HFFc6 (cell line): ENCODE measurements around the gene CBX7. TPM values are rescaled to one million over a fixed set of nuclear protein-coding genes. Genes with fewer than 3 reads are reported as not detected.
A peak's percentile ranks its signal among the peaks of the same experiment; 100 is the strongest.

Experiments
- DNase-seq: peaks from one replicate; pipeline ENCODE4 v3.0.0-alpha.2; 2018
- H3K27ac Mint-ChIP-seq: 2 replicates; pipeline ENCODE4 v1.8.0; 2020; ENCODE audit warnings: mild to moderate bottlenecking, mixed read lengths
- H3K27me3 Mint-ChIP-seq: 2 replicates; pipeline ENCODE4 v1.8.0; 2021; ENCODE audit warnings: mild to moderate bottlenecking, moderate library complexity, mixed read lengths; ENCODE audit not compliant: insufficient read depth
- H3K36me3 Mint-ChIP-seq: 2 replicates; pipeline ENCODE4 v1.8.0; 2021; ENCODE audit warnings: low read depth, mixed read lengths
- H3K4me1 Mint-ChIP-seq: 2 replicates; pipeline ENCODE4 v1.8.0; 2020; ENCODE audit warnings: low read depth, mixed read lengths
- H3K4me3 Mint-ChIP-seq: 2 replicates; pipeline ENCODE4 v1.8.0; 2020; ENCODE audit warnings: mild to moderate bottlenecking, moderate library complexity, mixed read lengths
- H3K9me3 Mint-ChIP-seq: 2 replicates; pipeline ENCODE4 v1.8.0; 2020; ENCODE audit warnings: mild to moderate bottlenecking, mixed read lengths
- total RNA-seq, 6 experiments: library from RNA; stranded (reverse); fragmentation: NEBNext Ultra II Directional; extraction: Animal tissue kit (Norgen Biotek cat#: 25700); gene quantifications; 2 replicates in 1 of 6; 3 replicates in 5 of 6; pipeline ENCODE4 v1.2.3, GENCODE V29; 2021
- TF ChIP-seq, protein P1 (sequence below): fragments of 200-600 bp; sonication (generic); IDR thresholded peaks from 2 replicates; pipeline ENCODE4 v1.5.0; 2021; ENCODE audit warnings: antibody characterized with exemption, mild to moderate bottlenecking

CBX7 gene
- total RNA-seq, 6 experiments from 2014 or later, result 6.2 to 7.2 (median 6.8) TPM

DNA sequence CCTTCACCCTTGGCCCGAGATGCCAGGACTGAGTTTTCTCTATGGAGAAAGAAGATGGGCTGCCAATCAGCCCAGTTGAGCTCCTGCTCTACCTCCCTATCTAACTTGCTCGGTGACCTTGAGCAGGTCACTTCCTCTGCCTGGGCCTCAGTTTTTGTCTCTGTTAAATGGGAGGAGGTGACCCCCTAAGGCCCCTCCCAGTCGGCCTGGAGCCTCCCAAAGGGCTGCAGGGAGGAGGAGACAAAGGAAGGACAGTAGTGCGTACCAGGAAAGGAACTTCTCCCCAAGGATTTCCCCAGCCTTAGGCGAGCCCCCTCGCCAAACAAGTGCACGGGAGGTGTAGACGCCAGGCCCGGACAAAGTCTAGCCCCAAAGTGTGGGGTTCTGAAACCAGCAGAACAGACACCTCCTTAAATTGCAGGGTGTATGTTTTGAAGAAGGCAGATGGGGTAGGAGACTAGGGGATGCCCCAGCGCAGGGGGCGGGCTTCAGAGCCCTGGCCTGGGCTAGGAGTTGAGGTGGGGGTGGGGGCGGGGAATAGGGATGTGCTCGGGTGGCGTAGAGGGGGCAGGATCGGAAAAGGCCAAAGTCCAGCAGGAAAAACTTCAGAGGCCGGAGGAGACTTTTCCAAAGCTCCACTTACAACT, 1.0 kb downstream of the CBX7 start:
- peaks cover 7% of the 10 kb centered on the region; the same call in 1 of the 2 replicates for H3K4me1 Mint-ChIP-seq
- H3K27me3 Mint-ChIP-seq, result peaks cover 12% of the 10 kb centered on the region; the same call in 1 of the 2 replicates
- DNase-seq, result no peak
- peak overlapping the region; percentile 56 for H3K4me3 Mint-ChIP-seq
- no peak overlapping the region; the same call in 1 of the 2 replicates for H3K27ac Mint-ChIP-seq
- H3K36me3 Mint-ChIP-seq, result no peaks in the 10 kb centered on the region
- H3K9me3 Mint-ChIP-seq, result no peaks in the 10 kb centered on the region
- TF ChIP-seq, protein P1, sequence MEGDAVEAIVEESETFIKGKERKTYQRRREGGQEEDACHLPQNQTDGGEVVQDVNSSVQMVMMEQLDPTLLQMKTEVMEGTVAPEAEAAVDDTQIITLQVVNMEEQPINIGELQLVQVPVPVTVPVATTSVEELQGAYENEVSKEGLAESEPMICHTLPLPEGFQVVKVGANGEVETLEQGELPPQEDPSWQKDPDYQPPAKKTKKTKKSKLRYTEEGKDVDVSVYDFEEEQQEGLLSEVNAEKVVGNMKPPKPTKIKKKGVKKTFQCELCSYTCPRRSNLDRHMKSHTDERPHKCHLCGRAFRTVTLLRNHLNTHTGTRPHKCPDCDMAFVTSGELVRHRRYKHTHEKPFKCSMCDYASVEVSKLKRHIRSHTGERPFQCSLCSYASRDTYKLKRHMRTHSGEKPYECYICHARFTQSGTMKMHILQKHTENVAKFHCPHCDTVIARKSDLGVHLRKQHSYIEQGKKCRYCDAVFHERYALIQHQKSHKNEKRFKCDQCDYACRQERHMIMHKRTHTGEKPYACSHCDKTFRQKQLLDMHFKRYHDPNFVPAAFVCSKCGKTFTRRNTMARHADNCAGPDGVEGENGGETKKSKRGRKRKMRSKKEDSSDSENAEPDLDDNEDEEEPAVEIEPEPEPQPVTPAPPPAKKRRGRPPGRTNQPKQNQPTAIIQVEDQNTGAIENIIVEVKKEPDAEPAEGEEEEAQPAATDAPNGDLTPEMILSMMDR, result no peak

DNA sequence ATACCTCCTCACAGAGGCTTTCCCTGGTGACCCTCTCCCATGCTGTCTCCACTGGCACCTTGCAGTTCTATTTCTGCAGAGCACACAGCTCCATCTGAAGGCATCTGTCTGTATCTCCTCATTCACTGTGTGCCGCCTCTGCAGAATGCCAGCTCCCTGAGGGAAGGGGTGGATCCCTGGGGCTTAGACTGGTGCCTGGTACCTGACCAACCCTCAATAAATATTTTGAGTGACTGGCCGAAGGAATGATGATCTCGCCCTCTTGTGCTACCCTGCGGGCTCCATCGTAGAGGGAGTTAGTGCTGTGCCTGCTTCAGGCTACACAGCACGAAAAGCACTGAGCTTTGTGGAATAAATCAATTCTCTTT, 1.6 kb downstream of the CBX7 start:
- Mint-ChIP-seq H3K27me3 (peaks cover 12% of the 10 kb centered on the region; the same call in 1 of the 2 replicates), H3K27ac (no peak overlapping the region; the same call in 1 of the 2 replicates), H3K4me1 (peaks cover 7% of the 10 kb centered on the region; the same call in 1 of the 2 replicates), H3K9me3 (no peaks in the 10 kb centered on the region), H3K4me3 (peak overlapping the region; percentile 56), H3K36me3 (no peaks in the 10 kb centered on the region)
- no peak for DNase-seq
- TF ChIP-seq, protein P1, result no peak

DNA sequence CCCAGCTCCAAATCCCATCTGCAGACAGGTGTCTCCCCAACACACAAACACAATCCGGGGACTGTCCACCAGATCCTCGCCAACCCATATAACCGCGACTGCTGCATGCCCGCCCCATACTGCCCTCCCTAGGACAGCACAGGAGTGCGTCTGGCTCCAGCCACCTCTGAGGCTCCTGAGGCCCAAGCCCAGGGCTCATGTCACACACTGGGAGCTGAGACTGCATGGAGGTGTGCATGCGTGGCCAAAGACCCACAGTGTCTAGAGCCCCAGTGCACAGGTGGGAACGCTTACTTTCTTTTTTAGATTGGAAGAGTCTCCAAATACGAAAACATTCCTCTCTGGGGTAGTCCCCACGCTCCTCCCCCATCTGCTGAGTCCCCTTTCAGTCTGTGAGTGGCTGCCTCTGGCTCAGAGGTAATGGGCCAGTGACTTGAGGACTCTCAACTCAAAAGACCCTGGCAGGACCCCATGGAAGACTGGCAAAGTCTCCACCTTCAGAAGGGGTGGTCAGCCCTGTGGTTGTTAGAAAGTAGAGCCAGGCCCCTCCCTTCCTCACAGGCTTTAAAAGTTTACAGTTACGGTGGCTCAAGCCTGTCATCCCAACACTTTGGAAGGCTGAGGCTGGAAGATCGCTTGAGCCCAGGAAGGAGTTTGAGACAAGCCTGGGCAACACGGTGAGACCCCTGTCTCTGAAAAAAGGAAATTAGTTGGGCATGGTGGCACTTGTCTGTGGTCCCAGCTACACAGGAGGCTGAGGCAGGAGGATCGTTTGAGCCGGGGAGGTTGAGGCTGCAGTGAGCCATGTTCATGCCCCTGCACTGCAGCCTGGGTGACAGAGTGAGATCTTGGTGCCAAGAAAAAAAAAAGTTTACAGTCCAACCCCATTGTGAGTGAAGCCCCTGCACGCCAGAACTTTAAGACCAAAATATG, 2.3 kb downstream of the CBX7 start:
- H3K27ac Mint-ChIP-seq, result no peak overlapping the region
- H3K4me3 Mint-ChIP-seq, result no peak overlapping the region
- H3K27me3 Mint-ChIP-seq, result peaks cover 12% of the 10 kb centered on the region; the same call in 1 of the 2 replicates
- H3K4me1 Mint-ChIP-seq, result peaks cover 7% of the 10 kb centered on the region; the same call in 1 of the 2 replicates
- TF ChIP-seq, protein P1, result no peak
- DNase-seq, result no peak
- H3K9me3 Mint-ChIP-seq, result no peaks in the 10 kb centered on the region
- H3K36me3 Mint-ChIP-seq, result no peaks in the 10 kb centered on the region

DNA sequence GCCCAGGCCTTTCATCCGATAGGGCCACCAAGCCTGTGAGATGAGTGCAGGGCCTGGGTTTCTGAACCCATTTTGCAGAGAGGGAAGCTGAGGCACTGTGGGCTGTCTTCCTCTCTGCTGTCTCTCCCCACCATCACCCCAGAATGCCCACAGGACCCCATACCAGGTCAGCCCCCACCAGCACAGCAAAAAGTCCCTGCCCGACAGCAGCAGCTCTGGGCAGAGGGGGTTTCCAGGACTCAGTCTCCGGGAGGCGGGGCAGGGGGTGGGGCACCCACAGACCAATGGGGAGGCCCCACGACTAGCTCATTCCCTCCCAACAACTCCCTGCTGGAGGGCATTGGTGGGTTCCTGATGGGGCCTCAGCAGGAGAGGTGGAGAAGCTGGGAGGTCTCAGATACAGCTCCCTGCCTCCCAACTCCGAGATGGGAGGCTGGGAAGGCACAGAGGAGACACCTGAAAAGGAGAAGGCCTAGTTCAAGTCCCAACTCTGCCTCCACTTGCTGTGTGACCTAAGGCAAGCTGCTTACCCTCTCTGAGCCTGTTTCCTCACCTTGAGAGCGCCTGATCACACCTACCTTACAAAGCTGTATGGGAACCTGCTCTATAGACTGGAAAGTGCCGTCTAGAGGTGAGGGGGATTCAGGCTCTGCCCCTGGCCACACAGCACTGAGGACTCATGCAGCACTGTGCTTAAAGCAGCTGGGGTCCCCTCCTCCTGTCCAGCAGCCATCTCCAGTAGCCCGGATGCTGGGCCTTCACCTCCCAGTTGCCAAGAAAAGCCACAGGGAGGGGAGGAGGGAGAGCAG, 3.5 kb downstream of the CBX7 start:
- TF ChIP-seq, protein P1, result no peak
- H3K4me3 Mint-ChIP-seq, result no peak overlapping the region
- DNase-seq, result no peak
- peaks cover 15% of the 10 kb centered on the region for H3K4me1 Mint-ChIP-seq
- H3K36me3 Mint-ChIP-seq, result no peaks in the 10 kb centered on the region
- no peaks in the 10 kb centered on the region for H3K9me3 Mint-ChIP-seq
- H3K27ac Mint-ChIP-seq, result no peak overlapping the region
- peaks cover 9% of the 10 kb centered on the region for H3K27me3 Mint-ChIP-seq

DNA sequence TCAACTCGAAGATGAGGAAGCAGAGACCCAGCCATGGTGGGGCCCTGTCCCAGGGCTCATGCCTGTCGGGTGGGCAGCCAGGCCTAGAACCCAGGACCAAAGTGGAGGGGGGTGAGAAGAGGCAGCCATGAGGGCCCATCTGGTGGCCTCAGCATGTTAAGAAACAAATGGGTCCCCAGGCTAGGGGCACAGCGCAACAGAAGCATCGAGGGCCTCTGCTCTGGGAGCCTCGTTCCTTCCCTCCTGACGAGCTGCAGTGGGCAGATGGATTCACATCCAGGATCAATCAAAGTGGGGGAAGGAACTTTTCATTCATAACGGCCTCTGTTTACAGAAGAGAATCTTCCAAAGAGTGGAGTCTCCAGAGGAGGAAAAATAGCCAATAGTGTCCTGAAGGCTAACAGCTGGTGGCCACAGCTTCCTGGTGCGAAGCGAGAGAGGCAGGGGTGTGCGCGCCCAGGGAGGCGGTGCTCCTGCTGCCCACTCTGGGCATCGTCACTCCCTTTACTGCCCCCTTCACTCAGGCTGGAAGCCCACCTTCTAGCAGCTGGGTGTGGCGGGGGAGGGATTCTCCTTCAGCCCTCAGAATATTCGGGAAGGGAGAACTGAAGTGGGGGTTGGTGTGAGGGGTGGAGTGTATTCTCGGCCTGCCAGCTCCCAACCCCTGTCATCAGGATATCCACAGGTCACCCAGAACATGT, 4.3 kb downstream of the CBX7 start:
- no peak overlapping the region for H3K27ac Mint-ChIP-seq
- H3K9me3 Mint-ChIP-seq, result no peaks in the 10 kb centered on the region
- H3K36me3 Mint-ChIP-seq, result no peaks in the 10 kb centered on the region
- peaks cover 15% of the 10 kb centered on the region for H3K4me1 Mint-ChIP-seq
- no peak overlapping the region for H3K4me3 Mint-ChIP-seq
- H3K27me3 Mint-ChIP-seq, result peaks cover 4% of the 10 kb centered on the region; the same call in 1 of the 2 replicates
- DNase-seq, result no peak
- TF ChIP-seq, protein P1, result no peak
